ENCODE data around the gene TPRX1.
"Not testable (repeated sequence)": the region's sequence is repeated elsewhere in the genome, so short reads cannot be mapped to it uniquely, and the experiment has no call there.

TPRX1 gene

GRCh38 chr19:47801270-47801669 is 3.1 kb downstream of the TPRX1 start:
- DNase-seq, result no peak

GRCh38 chr19:47798904-47799266 is 5.5 kb downstream of the TPRX1 start:
- DNase-seq, result no peak

GRCh38 chr19:47797996-47798903 is 6.1 kb downstream of the TPRX1 start:
- no peak for DNase-seq

- DNase-seq, result no peak
Measured at GRCh38 chr19:47796785-47797184, 7.6 kb downstream of the TPRX1 start.

- no peak for DNase-seq
Measured at GRCh38 chr19:47794526-47794925, 9.8 kb downstream of the TPRX1 start.

- DNase-seq, result no peak
Measured at GRCh38 chr19:47792616-47793015, 11.7 kb downstream of the TPRX1 start.

GRCh38 chr19:47790398-47790814 is 13.9 kb downstream of the TPRX1 start:
- DNase-seq, result peak; percentile 47 to 82 (median 76)

GRCh38 chr19:47789811-47790210 is 14.5 kb downstream of the TPRX1 start:
- DNase-seq, result not testable (repeated sequence)

- DNase-seq, result not testable (repeated sequence)
Measured at GRCh38 chr19:47787307-47787706, 17.0 kb downstream of the TPRX1 start.

GRCh38 chr19:47786566-47786965 is 17.8 kb downstream of the TPRX1 start:
- no peak for DNase-seq

GRCh38 chr19:47781590-47782262 is 22.6 kb downstream of the TPRX1 start:
- DNase-seq, result no peak

GRCh38 chr19:47780215-47780551 is 24.2 kb downstream of the TPRX1 start:
- DNase-seq, result no peak

GRCh38 chr19:47779524-47780214 is 24.7 kb downstream of the TPRX1 start:
- DNase-seq, result no peak

- peak in 1 of 6 experiments; percentile 39 for DNase-seq
Measured at GRCh38 chr19:47778954-47779351, 25.4 kb downstream of the TPRX1 start.

- peak; percentile 52 to 91 (median 70) for DNase-seq
Measured at GRCh38 chr19:47778049-47778953, 26.1 kb downstream of the TPRX1 start, which contains the start of gene SELENOW. TSS of gene SELENOW (plus strand) at chr19:47778703. CDS start at chr19:47778786, 83 bp downstream.

- DNase-seq, result not testable (repeated sequence)
Measured at GRCh38 chr19:47777245-47778048, 26.9 kb downstream of the TPRX1 start.

- no peak for DNase-seq
Measured at GRCh38 chr19:47776568-47776967, 27.8 kb downstream of the TPRX1 start.

GRCh38 chr19:47771291-47771690 is 33.1 kb downstream of the TPRX1 start:
- DNase-seq, result not testable (repeated sequence)

GRCh38 chr19:47769534-47769933 is 34.8 kb downstream of the TPRX1 start:
- DNase-seq, result no peak

- DNase-seq, result no peak
Measured at GRCh38 chr19:47768604-47769003, 35.7 kb downstream of the TPRX1 start.

GRCh38 chr19:47767349-47767748 is 37.0 kb downstream of the TPRX1 start:
- DNase-seq, result no peak

GRCh38 chr19:47766670-47767069 is 37.7 kb downstream of the TPRX1 start:
- DNase-seq, result no peak
